Upper lobe of right lung (tissue), 1 donor: ENCODE measurements around the gene NEK5. TPM values are rescaled to one million over a fixed set of nuclear protein-coding genes. Genes with fewer than 3 reads are reported as not detected.

Source experiments
- ATAC-seq: fragments of 200-7000 bp; cut with Tn5 transposase; one replicate; pipeline ENCODE4 v1.9.1; 2020; ENCODE audit warnings: mild to moderate bottlenecking, moderate library complexity
- DNase-seq: peaks from one replicate; pipeline ENCODE4 v3.0.0-alpha.2; 2020
- H3K27ac ChIP-seq: fragments of 200-600 bp; one replicate; pipeline ENCODE4 v1.8.0; 2022
- H3K27me3 ChIP-seq: fragments of 200-600 bp; one replicate; pipeline ENCODE4 v1.8.0; 2022; ENCODE audit warnings: mild to moderate bottlenecking
- H3K36me3 ChIP-seq: fragments of 200-600 bp; one replicate; pipeline ENCODE4 v1.8.0; 2022
- H3K4me1 ChIP-seq: fragments of 200-600 bp; one replicate; pipeline ENCODE4 v1.8.0; 2022
- H3K4me3 ChIP-seq: fragments of 200-600 bp; one replicate; pipeline ENCODE4 v1.8.0; 2022; ENCODE audit warnings: mild to moderate bottlenecking
- H3K9me3 ChIP-seq: fragments of 200-600 bp; one replicate; pipeline ENCODE4 v1.8.0; 2022
- intact Hi-C: fragments of 100-400 bp; cut with DNase I; formaldehyde crosslinking; loops from one replicate; pipeline ENCODE4 v1.11.0; 2022
- total RNA-seq: library from RNA; stranded (reverse); fragmentation: NEBNext Ultra II Directional; extraction: Animal tissue kit (Norgen Biotek cat#: 25700); gene quantifications from one replicate; pipeline ENCODE4 v1.2.1, GENCODE V29; 2021
- TF ChIP-seq, protein P1 (sequence below): fragments of 200-600 bp; IDR thresholded peaks from one replicate; pipeline ENCODE4 v1.8.0; 2022; ENCODE audit warnings: antibody characterized with exemption
- donor health status: DM: no; HTN: yes; CAD: no; lungs with severe emphysema.

The NEK5 gene
- total RNA-seq, 1 donor from 2014 or later: 0.52 TPM

DNA sequence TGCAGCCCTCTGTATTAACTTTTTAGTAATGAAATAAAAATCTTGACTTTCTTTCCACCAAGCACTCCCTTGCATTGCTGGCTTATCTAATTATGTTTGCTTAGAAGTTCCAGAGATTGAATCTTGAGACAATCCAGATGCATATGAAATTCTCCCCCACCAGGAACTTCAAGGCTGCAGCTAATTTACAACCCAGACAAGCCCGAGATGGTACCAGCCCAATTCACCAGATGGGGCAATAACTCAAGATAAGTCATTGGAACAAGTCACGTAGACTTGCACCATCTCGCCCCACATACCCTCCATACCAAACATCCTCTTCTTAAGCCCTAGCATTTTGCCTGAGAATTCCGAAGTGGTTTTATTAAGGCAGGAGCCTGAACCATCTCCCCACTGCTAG lies 75.4 kb downstream of the NEK5 start:
- no peaks in the 10 kb centered on the region for H3K9me3 ChIP-seq
- H3K4me1 ChIP-seq: no peaks in the 10 kb centered on the region
- H3K27ac ChIP-seq: no peak overlapping the region
- no peak for ATAC-seq
- no peaks in the 10 kb centered on the region for H3K36me3 ChIP-seq
- intact Hi-C loops: no loop called here
- DNase-seq: no peak
- no peak overlapping the region for H3K4me3 ChIP-seq
- TF ChIP-seq, protein P1, sequence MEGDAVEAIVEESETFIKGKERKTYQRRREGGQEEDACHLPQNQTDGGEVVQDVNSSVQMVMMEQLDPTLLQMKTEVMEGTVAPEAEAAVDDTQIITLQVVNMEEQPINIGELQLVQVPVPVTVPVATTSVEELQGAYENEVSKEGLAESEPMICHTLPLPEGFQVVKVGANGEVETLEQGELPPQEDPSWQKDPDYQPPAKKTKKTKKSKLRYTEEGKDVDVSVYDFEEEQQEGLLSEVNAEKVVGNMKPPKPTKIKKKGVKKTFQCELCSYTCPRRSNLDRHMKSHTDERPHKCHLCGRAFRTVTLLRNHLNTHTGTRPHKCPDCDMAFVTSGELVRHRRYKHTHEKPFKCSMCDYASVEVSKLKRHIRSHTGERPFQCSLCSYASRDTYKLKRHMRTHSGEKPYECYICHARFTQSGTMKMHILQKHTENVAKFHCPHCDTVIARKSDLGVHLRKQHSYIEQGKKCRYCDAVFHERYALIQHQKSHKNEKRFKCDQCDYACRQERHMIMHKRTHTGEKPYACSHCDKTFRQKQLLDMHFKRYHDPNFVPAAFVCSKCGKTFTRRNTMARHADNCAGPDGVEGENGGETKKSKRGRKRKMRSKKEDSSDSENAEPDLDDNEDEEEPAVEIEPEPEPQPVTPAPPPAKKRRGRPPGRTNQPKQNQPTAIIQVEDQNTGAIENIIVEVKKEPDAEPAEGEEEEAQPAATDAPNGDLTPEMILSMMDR: no peak
- no peaks in the 10 kb centered on the region for H3K27me3 ChIP-seq

DNA sequence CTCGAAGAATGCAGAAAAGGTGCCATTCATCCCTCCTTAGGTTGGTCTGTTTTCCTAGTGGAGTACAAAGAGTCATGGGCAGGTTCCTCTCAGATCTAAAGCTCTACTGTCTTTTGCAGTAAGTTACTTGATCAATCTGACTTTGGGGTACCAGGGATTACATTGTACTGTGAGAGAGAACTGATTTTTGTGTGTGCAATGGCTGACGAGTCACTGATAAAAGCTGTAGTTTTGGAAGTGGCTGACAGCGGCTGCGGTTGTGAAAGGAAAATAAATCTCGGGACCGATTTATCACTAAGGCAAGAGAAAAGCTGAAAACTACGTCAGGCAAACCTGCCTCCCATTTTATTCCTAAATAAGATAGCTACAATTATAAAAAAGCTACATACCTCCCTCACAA lies 77.5 kb downstream of the NEK5 start:
- DNase-seq: no peak
- TF ChIP-seq, protein P1: no peak

DNA sequence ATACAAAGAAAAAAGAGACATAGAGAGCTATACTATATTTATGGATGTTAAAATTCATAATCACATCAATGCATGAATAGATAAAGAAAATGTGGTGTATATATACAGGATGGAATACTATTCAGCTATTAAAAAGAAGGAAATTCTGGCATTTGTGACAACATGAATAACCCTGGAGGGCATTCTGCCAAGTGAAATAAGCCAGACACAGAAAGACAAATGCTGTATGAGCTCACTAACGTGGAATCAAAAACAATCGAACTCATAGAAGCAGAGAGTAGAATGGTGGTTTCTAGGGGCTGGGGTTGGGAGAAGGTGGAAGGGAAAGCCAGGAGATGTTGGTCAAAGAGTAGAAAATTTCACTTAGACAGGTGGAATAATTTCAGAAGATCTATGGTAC lies 80.4 kb downstream of the NEK5 start:
- Histone ChIP-seq H3K36me3 (no peaks in the 10 kb centered on the region), H3K4me1 (no peaks in the 10 kb centered on the region), H3K27me3 (no peaks in the 10 kb centered on the region), H3K9me3 (no peaks in the 10 kb centered on the region), H3K27ac (no peak overlapping the region), H3K4me3 (no peak overlapping the region)
- no peak for ATAC-seq
- intact Hi-C loops: no loop called here
- DNase-seq: no peak
- TF ChIP-seq, protein P1: no peak

More for the DNA sequence above, 77.5 kb downstream of the NEK5 start:
- no peaks in the 10 kb centered on the region for H3K4me1 ChIP-seq
- H3K4me3 ChIP-seq: no peak overlapping the region
- no peak overlapping the region for H3K27ac ChIP-seq
- no peak for ATAC-seq
- no peaks in the 10 kb centered on the region for H3K27me3 ChIP-seq
- H3K9me3 ChIP-seq: no peaks in the 10 kb centered on the region
- H3K36me3 ChIP-seq: no peaks in the 10 kb centered on the region
- intact Hi-C loops: no loop called here

DNA sequence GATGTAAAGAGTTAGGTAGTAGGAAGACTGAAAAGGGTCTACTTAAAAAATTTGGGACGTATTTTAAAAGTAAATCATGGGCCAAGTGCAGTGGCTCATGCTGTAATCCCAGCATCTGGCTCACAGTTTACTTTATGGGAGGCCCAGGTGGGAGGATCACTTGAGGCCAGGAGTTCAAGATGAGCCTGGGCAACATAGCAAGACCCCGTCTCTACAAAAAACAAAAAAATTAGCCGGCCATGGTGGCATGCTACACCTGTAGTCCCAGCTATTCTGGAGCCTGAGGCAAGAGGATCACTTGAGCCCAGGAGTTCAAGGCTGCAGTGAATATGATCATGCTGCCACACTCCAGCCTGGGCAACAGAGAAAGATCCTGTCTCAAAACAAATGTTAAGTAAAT lies 81.4 kb downstream of the NEK5 start:
- intact Hi-C loops: no loop called here
- Histone ChIP-seq H3K4me3 (no peak overlapping the region), H3K27ac (no peak overlapping the region), H3K36me3 (no peaks in the 10 kb centered on the region), H3K4me1 (no peaks in the 10 kb centered on the region), H3K27me3 (no peaks in the 10 kb centered on the region), H3K9me3 (no peaks in the 10 kb centered on the region)
- ATAC-seq (no peak), DNase-seq (no peak)
- TF ChIP-seq, protein P1: no peak

DNA sequence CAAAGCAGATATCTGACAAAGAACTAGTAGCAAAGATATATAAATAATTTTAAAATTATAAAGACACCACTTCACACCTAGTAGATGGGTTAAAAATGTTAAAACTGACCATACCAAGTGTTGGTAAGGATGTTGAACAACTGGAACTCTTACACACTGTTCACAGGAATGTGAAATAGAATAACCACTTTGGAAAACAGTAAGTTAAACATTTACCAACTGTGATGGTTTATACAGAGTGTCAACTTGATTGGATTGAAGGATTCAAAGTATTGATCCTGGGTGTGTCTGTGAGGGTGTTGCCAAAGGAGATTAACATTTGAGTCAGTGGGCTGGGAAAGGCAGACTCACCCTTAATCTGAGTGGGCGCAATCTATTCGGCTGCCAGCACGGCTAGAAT lies 85.2 kb downstream of the NEK5 start:
- DNase-seq (no peak), ATAC-seq (no peak)
- intact Hi-C loops: no loop called here
- TF ChIP-seq, protein P1: no peak
- no peaks in the 10 kb centered on the region for H3K36me3 ChIP-seq
- no peak overlapping the region for H3K4me3 ChIP-seq
- no peaks in the 10 kb centered on the region for H3K4me1 ChIP-seq
- H3K27ac ChIP-seq: no peak overlapping the region
- H3K9me3 ChIP-seq: no peaks in the 10 kb centered on the region
- H3K27me3 ChIP-seq: no peaks in the 10 kb centered on the region

DNA sequence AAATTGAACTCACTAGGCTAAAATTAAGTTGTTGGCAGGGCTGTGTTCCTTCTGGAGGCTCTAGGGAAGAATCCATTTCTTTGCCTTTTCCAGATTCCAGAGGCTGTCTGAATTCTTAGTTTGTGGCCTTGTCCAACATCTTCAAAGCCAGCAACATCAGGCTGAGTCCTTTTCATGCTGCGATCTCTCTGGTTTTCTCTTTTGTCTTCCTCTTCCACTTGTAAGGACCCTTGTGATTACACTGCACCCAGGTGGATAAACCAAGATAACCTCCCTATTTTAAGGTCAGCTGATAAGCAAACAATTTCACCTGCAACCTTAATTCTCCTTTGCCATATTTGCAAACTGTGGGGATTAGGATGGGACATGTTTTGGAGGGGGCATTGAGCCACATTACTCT lies 92.8 kb downstream of the NEK5 start:
- TF ChIP-seq, protein P1: no peak
- intact Hi-C loops: no loop called here
- ATAC-seq: no peak

More for the DNA sequence above, 92.8 kb downstream of the NEK5 start:
- H3K4me1 ChIP-seq: no peaks in the 10 kb centered on the region
- H3K4me3 ChIP-seq: no peak overlapping the region
- no peaks in the 10 kb centered on the region for H3K36me3 ChIP-seq
- no peak overlapping the region for H3K27ac ChIP-seq
- no peaks in the 10 kb centered on the region for H3K27me3 ChIP-seq
- H3K9me3 ChIP-seq: no peaks in the 10 kb centered on the region
- DNase-seq: no peak
